Muscle of leg (tissue), 16 donors: ENCODE data around the gene GDF3. TPM values are rescaled to one million over a fixed set of nuclear protein-coding genes. Genes with fewer than 3 reads are reported as not detected.
"Not testable (repeated sequence)": the region's sequence is repeated elsewhere in the genome, so short reads cannot be mapped to it uniquely, and the experiment has no call there.

Experiments used
- DNase-seq: peaks from one replicate; pipeline ENCODE4 v3.0.0; 2013
- H3K27ac ChIP-seq: one replicate; pipeline ENCODE4 v1.5.1; 2013; ENCODE audit warnings: mild to moderate bottlenecking, low read length, control low read depth
- H3K27me3 ChIP-seq: one replicate; pipeline ENCODE4 v1.6.1; 2013; ENCODE audit warnings: low read length; ENCODE audit not compliant: control insufficient read depth, insufficient read depth
- H3K36me3 ChIP-seq: one replicate; pipeline ENCODE4 v1.6.1; 2013; ENCODE audit warnings: low read length; ENCODE audit not compliant: control insufficient read depth, insufficient read depth
- H3K4me1 ChIP-seq: one replicate; pipeline ENCODE4 v1.6.1; 2013; ENCODE audit warnings: low read length; ENCODE audit not compliant: control insufficient read depth, insufficient read depth
- H3K4me3 ChIP-seq: one replicate; pipeline ENCODE4 v1.5.1; 2013; ENCODE audit warnings: low read length, control low read depth
- H3K9me3 ChIP-seq: replicated peaks from 2 replicates; pipeline ENCODE4 v1.6.1; 2013; ENCODE audit warnings: low read depth, low read length; ENCODE audit not compliant: control insufficient read depth
- WGBS: methylation state at CpG from one replicate; pipeline ENCODE4 v1.1.5; 2013; ENCODE audit warnings: missing lambda C conversion rate; ENCODE audit not compliant: insufficient coverage; 5-methylcytosine and 5-hydroxymethylcytosine counted together
- long read RNA-seq, 11 donors: transcript quantifications; one replicate each; lab custom pipeline, GENCODE V29; 2026
- polyA plus RNA-seq, 8 donors: library from polyadenylated mRNA; unstranded; fragments of 120-200 nt; gene quantifications; one replicate each; pipeline versions ENCODE4 v1.2.1 to v1.2.3, GENCODE V29; 2013; ENCODE audit warnings: inconsistent platforms in 1 of 8, low replicate concordance in 1 of 8; ENCODE audit not compliant: insufficient read length in 8 of 8, insufficient read depth in 1 of 8
- total RNA-seq: library from RNA; stranded (reverse); fragments of 120-200 nt; gene quantifications from one replicate; pipeline ENCODE4 v1.2.4, GENCODE V29; 2013

Gene GDF3
- total RNA-seq (not detected), polyA plus RNA-seq (under 1 TPM in 2 of 8 donors, not detected in 6; 0.15 to 0.21 TPM)
- long read RNA-seq, donor 1: 0 reads
- long read RNA-seq, donor 2: 0 reads
- long read RNA-seq, donor 3: 0 reads
- long read RNA-seq, donor 4: 0 reads
- long read RNA-seq, donor 5: 0 reads
- long read RNA-seq, donor 6: 0 reads
- long read RNA-seq, donor 7: 0 reads
- long read RNA-seq, donor 8: 0 reads
- long read RNA-seq, donor 9: 0 reads
- long read RNA-seq, donor 10: 0 reads
- long read RNA-seq, donor 11: 0 reads

- Histone ChIP-seq H3K4me3 (no peak within 1 kb of the TSS), H3K4me1 (peaks cover 4% of the 10 kb centered on the region), H3K9me3 (no peaks in the 10 kb centered on the region), H3K27ac (no peak within 1 kb of the TSS), H3K36me3 (no peaks in the 10 kb centered on the region), H3K27me3 (no peaks in the 10 kb centered on the region)
- peak; percentile 38 for DNase-seq
- 40% methylated on average over 1 of the region's 7 CpGs for WGBS
Observed at GRCh38 chr12:7695566-7696197, at the start of gene GDF3. Gene GDF3 (minus strand): TSS chr12:7695775. CDS start chr12:7695728, 47 bp downstream.

- 60% methylated on average over 1 of the region's 3 CpGs for WGBS
- no peak for DNase-seq
- H3K4me3 ChIP-seq: no peak overlapping the region
Observed at GRCh38 chr12:7732993-7733392, 37.4 kb upstream of the GDF3 start.

DNA sequence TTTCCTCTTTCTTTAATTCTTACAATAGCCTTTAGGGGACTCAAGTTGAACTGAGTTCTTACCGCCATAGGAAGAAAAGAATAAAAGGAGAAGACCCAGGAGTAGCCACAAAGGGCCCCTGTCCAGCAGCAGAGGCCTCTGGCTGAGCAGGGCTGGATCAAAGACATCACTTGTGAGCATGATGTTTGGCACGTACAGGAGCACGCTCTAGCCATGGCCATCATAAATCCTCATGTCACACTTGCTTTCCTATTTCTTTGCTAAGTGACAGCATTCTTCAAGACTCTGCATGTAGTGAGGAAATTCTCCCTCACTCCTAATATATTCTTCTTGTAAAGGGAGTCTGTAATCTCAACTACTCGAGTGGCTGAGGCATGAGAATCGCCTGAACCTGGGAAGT is 35.9 kb upstream of the GDF3 start:
- Histone ChIP-seq H3K36me3 (no peaks in the 10 kb centered on the region), H3K4me3 (no peak overlapping the region), H3K4me1 (no peaks in the 10 kb centered on the region), H3K9me3 (no peaks in the 10 kb centered on the region), H3K27ac (no peak overlapping the region), H3K27me3 (no peaks in the 10 kb centered on the region)
- peak; percentile 4 for DNase-seq
- no CpG with 5 or more reads among the region's 5 CpGs for WGBS

More at GRCh38 chr12:7732993-7733392, 37.4 kb upstream of the GDF3 start:
- Histone ChIP-seq H3K36me3 (no peaks in the 10 kb centered on the region), H3K27me3 (no peaks in the 10 kb centered on the region), H3K27ac (no peak overlapping the region), H3K9me3 (no peaks in the 10 kb centered on the region), H3K4me1 (no peaks in the 10 kb centered on the region)

DNA sequence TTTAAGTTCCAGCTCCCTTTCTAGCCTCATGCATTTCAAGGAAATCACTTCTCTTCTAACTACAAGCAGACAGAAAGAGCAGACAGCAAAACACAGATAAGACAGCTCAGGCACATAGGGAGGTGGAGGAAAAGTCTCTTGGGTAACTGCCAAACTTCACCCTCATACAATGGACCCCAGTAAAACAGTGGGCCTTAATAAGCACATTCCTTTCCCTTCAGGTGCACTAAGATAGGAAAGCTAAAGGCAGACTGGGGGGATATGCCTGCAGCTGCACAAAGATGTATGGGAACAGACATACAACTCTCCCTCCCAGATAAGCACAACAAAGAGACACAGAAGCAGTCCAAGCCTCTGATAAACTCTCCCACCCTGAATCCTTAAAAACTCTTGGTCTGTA is 35.4 kb upstream of the GDF3 start:
- H3K4me3 ChIP-seq, DNase-seq: not testable (repeated sequence)

GRCh38 chr12:7729746-7730145 is 34.2 kb upstream of the GDF3 start:
- Histone ChIP-seq H3K4me1 (no peaks in the 10 kb centered on the region), H3K4me3 (no peak overlapping the region), H3K9me3 (no peaks in the 10 kb centered on the region), H3K27ac (no peak overlapping the region), H3K36me3 (no peaks in the 10 kb centered on the region), H3K27me3 (no peaks in the 10 kb centered on the region)
- 0% methylated on average over 2 of the region's 4 CpGs for WGBS
- DNase-seq: peak; percentile 11

More for the DNA sequence above, 35.4 kb upstream of the GDF3 start:
- not testable (repeated sequence) for H3K27me3 ChIP-seq, H3K9me3 ChIP-seq, H3K4me1 ChIP-seq, H3K36me3 ChIP-seq, H3K27ac ChIP-seq

GRCh38 chr12:7723926-7724325 is 28.4 kb upstream of the GDF3 start:
- Histone ChIP-seq H3K4me3 (no peak overlapping the region), H3K27ac (no peak overlapping the region), H3K36me3 (no peaks in the 10 kb centered on the region), H3K4me1 (no peaks in the 10 kb centered on the region), H3K27me3 (no peaks in the 10 kb centered on the region), H3K9me3 (no peaks in the 10 kb centered on the region)
- WGBS: 69% methylated on average over 2 of the region's 3 CpGs
- no peak for DNase-seq

GRCh38 chr12:7719946-7720730 is 24.6 kb upstream of the GDF3 start:
- Histone ChIP-seq H3K4me1 (no peaks in the 10 kb centered on the region), H3K27me3 (no peaks in the 10 kb centered on the region), H3K36me3 (no peaks in the 10 kb centered on the region), H3K4me3 (no peak overlapping the region), H3K27ac (no peak overlapping the region), H3K9me3 (no peaks in the 10 kb centered on the region)
- no peak for DNase-seq
- no CpG with 5 or more reads among the region's 15 CpGs for WGBS

DNA sequence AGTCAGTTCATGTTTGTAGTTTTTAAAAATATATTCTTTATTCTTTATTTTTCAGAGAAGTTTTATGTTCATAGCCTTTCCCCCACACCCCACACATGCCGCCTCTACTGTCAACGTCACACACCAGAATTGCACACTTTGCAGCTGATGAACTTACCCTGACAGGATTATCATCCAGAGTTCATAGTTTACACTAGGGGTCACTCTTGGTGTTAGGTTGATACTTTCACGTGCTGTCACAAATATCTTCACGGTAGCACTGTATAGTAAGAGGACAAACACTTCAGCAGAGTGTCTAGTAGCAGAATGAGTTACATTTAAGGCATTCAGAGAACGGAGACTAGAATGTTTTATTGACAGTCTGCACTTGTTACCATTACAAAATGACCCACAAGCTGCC is 20.8 kb upstream of the GDF3 start:
- peak; percentile 7 for DNase-seq
- Histone ChIP-seq H3K27me3 (no peaks in the 10 kb centered on the region), H3K27ac (no peak overlapping the region), H3K9me3 (no peaks in the 10 kb centered on the region), H3K4me1 (no peaks in the 10 kb centered on the region), H3K36me3 (no peaks in the 10 kb centered on the region), H3K4me3 (no peak overlapping the region)
- no CpG with 5 or more reads among the region's 5 CpGs for WGBS

- Histone ChIP-seq H3K9me3 (no peaks in the 10 kb centered on the region), H3K36me3 (no peaks in the 10 kb centered on the region), H3K4me1 (no peaks in the 10 kb centered on the region), H3K27ac (no peak overlapping the region), H3K4me3 (no peak overlapping the region), H3K27me3 (no peaks in the 10 kb centered on the region)
- WGBS: 86% methylated on average over 21 of the region's 28 CpGs
- no peak for DNase-seq
Observed at GRCh38 chr12:7712841-7713442, 17.4 kb upstream of the GDF3 start.

DNA sequence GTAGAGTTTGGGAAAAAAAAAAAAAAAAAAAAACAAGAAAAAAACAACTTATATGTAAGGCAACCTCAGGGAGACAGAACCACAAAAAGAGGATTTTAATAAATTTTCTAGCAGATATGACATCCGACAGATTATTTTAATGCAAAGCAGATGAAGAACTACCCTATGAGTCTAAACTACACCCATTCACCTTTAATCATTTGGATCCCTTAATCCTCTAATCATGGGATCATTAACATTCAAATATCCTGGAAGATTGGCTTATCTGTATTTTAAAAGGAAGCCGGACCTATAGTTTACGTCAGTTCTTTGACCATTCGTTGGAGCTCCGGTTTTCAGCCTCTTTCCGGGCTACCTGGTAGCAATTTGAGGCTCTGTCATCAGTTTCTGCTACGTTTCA is 15.6 kb upstream of the GDF3 start, which contains the start of gene DPPA3:
Gene DPPA3, plus strand, starts transcription at position 301 of the 400 bp plus-strand sequence. CDS start 138 bp downstream, outside the sequence.
- H3K27ac ChIP-seq: no peak within 1 kb of the TSS
- no peak for DNase-seq
- 45% methylated on average over 6 of the region's 7 CpGs for WGBS
- no peaks in the 10 kb centered on the region for H3K27me3 ChIP-seq
- H3K9me3 ChIP-seq: no peaks in the 10 kb centered on the region
- no peaks in the 10 kb centered on the region for H3K36me3 ChIP-seq
- no peaks in the 10 kb centered on the region for H3K4me1 ChIP-seq
- no peak within 1 kb of the TSS for H3K4me3 ChIP-seq
